ENCODE results near the gene UPK1B. TPM values are rescaled to one million over a fixed set of nuclear protein-coding genes. Genes with fewer than 3 reads are reported as not detected.

The UPK1B gene
- total and polyA plus RNA-seq, 9 of the 15 experiments (the other 6 are each of a cell fraction or from before 2014, with no cell fraction given) = 0.22 to 1.2 (median 0.51) TPM

DNA sequence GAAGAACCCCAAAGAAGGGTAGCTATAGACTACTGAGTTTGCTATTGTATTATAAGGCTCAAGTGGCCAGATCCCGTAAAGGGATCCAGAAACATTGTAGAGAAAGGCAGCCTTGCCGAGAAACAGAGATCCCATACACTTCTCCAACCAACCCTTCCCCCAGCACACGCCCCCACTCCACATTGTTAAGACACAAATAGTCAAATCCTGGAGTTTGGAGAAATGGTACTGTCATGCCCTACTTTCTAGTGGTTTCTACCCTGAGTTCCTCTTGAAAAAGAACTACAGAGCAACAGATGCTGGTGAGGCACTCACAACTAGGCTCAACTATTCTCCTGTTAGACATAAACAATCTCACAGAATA, 34.1 kb downstream of the UPK1B start:
- Histone ChIP-seq H3K36me3 (ENCODE audit: control insufficient read depth, insufficient read depth, low read length) (peaks cover 13% of the 10 kb centered on the region), H3K27ac (ENCODE audit: extremely low read depth, low read depth, low read length) (no peak overlapping the region), H2AFZ (ENCODE audit: low read depth, low read length) (no peak overlapping the region), H3K27me3 (ENCODE audit: control insufficient read depth in 2 of 2, insufficient read depth in 2 of 2, low read length in 2 of 2) (no peaks in the 10 kb centered on the region), H3K4me1 (replicated peaks in 1 of 2; ENCODE audit: control insufficient read depth in 2 of 2, insufficient read depth in 2 of 2, low read length in 2 of 2) (peaks cover 8 to 22% of the 10 kb centered on the region in 2 experiments; a peak in 4 of 5 replicates), H3K4me3 (no peak overlapping the region), H3K79me2 (ENCODE audit: control insufficient read depth, insufficient read depth, low read length) (no peaks in the 10 kb centered on the region), H3K4me2 (ENCODE audit: insufficient read depth, low read length) (no peak overlapping the region), H3K9me1 (ENCODE audit: control insufficient read depth, insufficient read depth, low read length) (no peaks in the 10 kb centered on the region), H3K9me3 (replicated peaks; ENCODE audit: control insufficient read depth, insufficient read depth, low read depth, low read length) (no peaks in the 10 kb centered on the region; the same call in 1 of the 2 replicates), H4K20me1 (replicated peaks; ENCODE audit: control insufficient read depth, insufficient read depth, low read length) (no peaks in the 10 kb centered on the region), H3K9ac (ENCODE audit: insufficient read depth in 1 of 2, low read depth in 2 of 2, low read length in 2 of 2) (no peak overlapping the region)
- no peak for FAIRE-seq
- 60% methylated on average over 3 of the region's 3 CpGs for WGBS (ENCODE audit: insufficient coverage, low coverage, missing lambda C conversion rate)
- intact Hi-C loops (cut with micrococcal nuclease) = no loop called here
- ATAC-seq = no peak
- CTCF ChIA-PET (ENCODE audit: low intra/inter-chr PET ratio) = no interaction called here
- DNase-seq (ENCODE audit: extremely low read depth in 1 of 4, low spot score in 3 of 4) = no peak
- in situ Hi-C loops (cut with MboI) = no loop called here
- POLR2A ChIA-PET = interaction anchor here (0.7 to 0.8 kb wide), 2 partner anchors 10 to 12 kb away, joined by 3 read pairs; no protein-coding TSS in a partner anchor
- BruUV-seq (replicated peaks) = no TSS peak
- TF ChIP-seq HNRNPLL (IDR thresholded peaks at IDR 0.05; ENCODE audit: low read depth, low read length, poor library complexity, severe bottlenecking) (no peak), JUND (IDR thresholded peaks at IDR 0.05; ENCODE audit: borderline replicate concordance, low read depth, low read length) (no peak), JUND (tag; IDR thresholded peaks at IDR 0.05; ENCODE audit: borderline replicate concordance, low read depth, low read length) (no peak), FOXM1 (IDR thresholded peaks at IDR 0.05; ENCODE audit: low read depth) (no peak), FOXM1 (CRISPR knock-in tag; IDR thresholded peaks at IDR 0.05; ENCODE audit: low read depth) (no peak), NFATC3 (IDR thresholded peaks at IDR 0.05) (no peak), TRIM28 (IDR thresholded peaks at IDR 0.05) (no peak), TCF7 (IDR thresholded peaks at IDR 0.05; ENCODE audit: borderline replicate concordance) (no peak), RBM15 (IDR thresholded peaks at IDR 0.05; ENCODE audit: insufficient read depth, low read length) (no peak), ZNF41 (CRISPR knock-in tag; conservative IDR thresholded peaks at IDR 0.05) (no peak), FOXJ3 (CRISPR knock-in tag; IDR thresholded peaks at IDR 0.05) (no peak), ZNF23 (CRISPR knock-in tag; IDR thresholded peaks at IDR 0.05) (no peak)
- TF ChIP-seq, protein P1, sequence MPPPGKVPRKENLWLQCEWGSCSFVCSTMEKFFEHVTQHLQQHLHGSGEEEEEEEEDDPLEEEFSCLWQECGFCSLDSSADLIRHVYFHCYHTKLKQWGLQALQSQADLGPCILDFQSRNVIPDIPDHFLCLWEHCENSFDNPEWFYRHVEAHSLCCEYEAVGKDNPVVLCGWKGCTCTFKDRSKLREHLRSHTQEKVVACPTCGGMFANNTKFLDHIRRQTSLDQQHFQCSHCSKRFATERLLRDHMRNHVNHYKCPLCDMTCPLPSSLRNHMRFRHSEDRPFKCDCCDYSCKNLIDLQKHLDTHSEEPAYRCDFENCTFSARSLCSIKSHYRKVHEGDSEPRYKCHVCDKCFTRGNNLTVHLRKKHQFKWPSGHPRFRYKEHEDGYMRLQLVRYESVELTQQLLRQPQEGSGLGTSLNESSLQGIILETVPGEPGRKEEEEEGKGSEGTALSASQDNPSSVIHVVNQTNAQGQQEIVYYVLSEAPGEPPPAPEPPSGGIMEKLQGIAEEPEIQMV (tag; conservative IDR thresholded peaks at IDR 0.05; ENCODE audit: low read depth) = no peak
- TF ChIP-seq, protein P2, sequence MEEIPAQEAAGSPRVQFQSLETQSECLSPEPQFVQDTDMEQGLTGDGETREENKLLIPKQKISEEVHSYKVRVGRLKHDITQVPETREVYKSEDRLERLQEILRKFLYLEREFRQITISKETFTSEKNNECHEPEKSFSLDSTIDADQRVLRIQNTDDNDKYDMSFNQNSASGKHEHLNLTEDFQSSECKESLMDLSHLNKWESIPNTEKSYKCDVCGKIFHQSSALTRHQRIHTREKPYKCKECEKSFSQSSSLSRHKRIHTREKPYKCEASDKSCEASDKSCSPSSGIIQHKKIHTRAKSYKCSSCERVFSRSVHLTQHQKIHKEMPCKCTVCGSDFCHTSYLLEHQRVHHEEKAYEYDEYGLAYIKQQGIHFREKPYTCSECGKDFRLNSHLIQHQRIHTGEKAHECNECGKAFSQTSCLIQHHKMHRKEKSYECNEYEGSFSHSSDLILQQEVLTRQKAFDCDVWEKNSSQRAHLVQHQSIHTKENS (CRISPR knock-in tag; IDR thresholded peaks at IDR 0.05) = no peak
- TF ChIP-seq, protein P3, sequence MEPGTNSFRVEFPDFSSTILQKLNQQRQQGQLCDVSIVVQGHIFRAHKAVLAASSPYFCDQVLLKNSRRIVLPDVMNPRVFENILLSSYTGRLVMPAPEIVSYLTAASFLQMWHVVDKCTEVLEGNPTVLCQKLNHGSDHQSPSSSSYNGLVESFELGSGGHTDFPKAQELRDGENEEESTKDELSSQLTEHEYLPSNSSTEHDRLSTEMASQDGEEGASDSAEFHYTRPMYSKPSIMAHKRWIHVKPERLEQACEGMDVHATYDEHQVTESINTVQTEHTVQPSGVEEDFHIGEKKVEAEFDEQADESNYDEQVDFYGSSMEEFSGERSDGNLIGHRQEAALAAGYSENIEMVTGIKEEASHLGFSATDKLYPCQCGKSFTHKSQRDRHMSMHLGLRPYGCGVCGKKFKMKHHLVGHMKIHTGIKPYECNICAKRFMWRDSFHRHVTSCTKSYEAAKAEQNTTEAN (CRISPR knock-in tag; IDR thresholded peaks at IDR 0.05) = no peak
- TF ChIP-seq, protein P4, sequence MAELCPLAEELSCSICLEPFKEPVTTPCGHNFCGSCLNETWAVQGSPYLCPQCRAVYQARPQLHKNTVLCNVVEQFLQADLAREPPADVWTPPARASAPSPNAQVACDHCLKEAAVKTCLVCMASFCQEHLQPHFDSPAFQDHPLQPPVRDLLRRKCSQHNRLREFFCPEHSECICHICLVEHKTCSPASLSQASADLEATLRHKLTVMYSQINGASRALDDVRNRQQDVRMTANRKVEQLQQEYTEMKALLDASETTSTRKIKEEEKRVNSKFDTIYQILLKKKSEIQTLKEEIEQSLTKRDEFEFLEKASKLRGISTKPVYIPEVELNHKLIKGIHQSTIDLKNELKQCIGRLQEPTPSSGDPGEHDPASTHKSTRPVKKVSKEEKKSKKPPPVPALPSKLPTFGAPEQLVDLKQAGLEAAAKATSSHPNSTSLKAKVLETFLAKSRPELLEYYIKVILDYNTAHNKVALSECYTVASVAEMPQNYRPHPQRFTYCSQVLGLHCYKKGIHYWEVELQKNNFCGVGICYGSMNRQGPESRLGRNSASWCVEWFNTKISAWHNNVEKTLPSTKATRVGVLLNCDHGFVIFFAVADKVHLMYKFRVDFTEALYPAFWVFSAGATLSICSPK (IDR thresholded peaks at IDR 0.05; ENCODE audit: borderline replicate concordance) = no peak
